ENCODE data around the gene ELFN1.

Gene ELFN1

GRCh38 chr7:1739593-1739992 is 69.5 kb downstream of the ELFN1 start:
- Histone ChIP-seq H3K36me3 (ENCODE audit: insufficient read depth, low read length) (no peaks in the 10 kb centered on the region), H3K27ac (ENCODE audit: low read depth, low read length) (no peak overlapping the region), H3K4me1 (ENCODE audit: control insufficient read depth, insufficient read depth, low read length, unreplicated experiment) (no peaks in the 10 kb centered on the region), H3K79me2 (ENCODE audit: control insufficient read depth, insufficient read depth, low read length, unreplicated experiment) (no peaks in the 10 kb centered on the region), H3K27me3 (ENCODE audit: insufficient read depth, low read length) (peaks cover 10% of the 10 kb centered on the region), H3K4me3 (ENCODE audit: low read depth, low read length) (no peak overlapping the region), H2AFZ (ENCODE audit: low read length, unreplicated experiment) (no peak overlapping the region)

- peaks cover 10% of the 10 kb centered on the region for H3K27me3 ChIP-seq (ENCODE audit: insufficient read depth, low read length)
- no peak overlapping the region for H3K4me3 ChIP-seq (ENCODE audit: low read depth, low read length)
- no peak overlapping the region for H3K27ac ChIP-seq (ENCODE audit: low read depth, low read length)
- no peak overlapping the region for H2AFZ ChIP-seq (ENCODE audit: low read length, unreplicated experiment)
- H3K36me3 ChIP-seq (ENCODE audit: insufficient read depth, low read length), result no peaks in the 10 kb centered on the region
- H3K79me2 ChIP-seq (ENCODE audit: control insufficient read depth, insufficient read depth, low read length, unreplicated experiment), result no peaks in the 10 kb centered on the region
- H3K4me1 ChIP-seq (ENCODE audit: control insufficient read depth, insufficient read depth, low read length, unreplicated experiment), result no peaks in the 10 kb centered on the region
Measured at GRCh38 chr7:1740214-1740613, 70.1 kb downstream of the ELFN1 start.

- H3K4me3 ChIP-seq (ENCODE audit: low read depth, low read length), result no peak overlapping the region
- H2AFZ ChIP-seq (ENCODE audit: low read length, unreplicated experiment), result no peak overlapping the region
- no peaks in the 10 kb centered on the region for H3K36me3 ChIP-seq (ENCODE audit: insufficient read depth, low read length)
- no peak overlapping the region for H3K27ac ChIP-seq (ENCODE audit: low read depth, low read length)
- H3K79me2 ChIP-seq (ENCODE audit: control insufficient read depth, insufficient read depth, low read length, unreplicated experiment), result no peaks in the 10 kb centered on the region
- no peaks in the 10 kb centered on the region for H3K4me1 ChIP-seq (ENCODE audit: control insufficient read depth, insufficient read depth, low read length, unreplicated experiment)
- peaks cover 5% of the 10 kb centered on the region; the same call in 1 of the 2 replicates for H3K27me3 ChIP-seq (ENCODE audit: insufficient read depth, low read length)
Measured at GRCh38 chr7:1741246-1741645, 71.2 kb downstream of the ELFN1 start.

- no peaks in the 10 kb centered on the region for H3K79me2 ChIP-seq (ENCODE audit: control insufficient read depth, insufficient read depth, low read length, unreplicated experiment)
- H2AFZ ChIP-seq (ENCODE audit: low read length, unreplicated experiment), result no peak overlapping the region
- H3K27me3 ChIP-seq (ENCODE audit: insufficient read depth, low read length), result no peaks in the 10 kb centered on the region
- no peak overlapping the region for H3K27ac ChIP-seq (ENCODE audit: low read depth, low read length)
- no peak overlapping the region for H3K4me3 ChIP-seq (ENCODE audit: low read depth, low read length)
- no peaks in the 10 kb centered on the region for H3K4me1 ChIP-seq (ENCODE audit: control insufficient read depth, insufficient read depth, low read length, unreplicated experiment)
- H3K36me3 ChIP-seq (ENCODE audit: insufficient read depth, low read length), result no peaks in the 10 kb centered on the region
Measured at GRCh38 chr7:1741751-1742554, 71.9 kb downstream of the ELFN1 start.

GRCh38 chr7:1742555-1743303 is 72.7 kb downstream of the ELFN1 start:
- Histone ChIP-seq H2AFZ (ENCODE audit: low read length, unreplicated experiment) (no peak overlapping the region), H3K27ac (ENCODE audit: low read depth, low read length) (no peak overlapping the region), H3K79me2 (ENCODE audit: control insufficient read depth, insufficient read depth, low read length, unreplicated experiment) (no peaks in the 10 kb centered on the region), H3K4me3 (ENCODE audit: low read depth, low read length) (no peak overlapping the region), H3K36me3 (ENCODE audit: insufficient read depth, low read length) (no peaks in the 10 kb centered on the region), H3K4me1 (ENCODE audit: control insufficient read depth, insufficient read depth, low read length, unreplicated experiment) (no peaks in the 10 kb centered on the region), H3K27me3 (ENCODE audit: insufficient read depth, low read length) (no peaks in the 10 kb centered on the region)

- Histone ChIP-seq H2AFZ (ENCODE audit: low read length, unreplicated experiment) (no peak overlapping the region), H3K36me3 (ENCODE audit: insufficient read depth, low read length) (no peaks in the 10 kb centered on the region), H3K4me1 (ENCODE audit: control insufficient read depth, insufficient read depth, low read length, unreplicated experiment) (no peaks in the 10 kb centered on the region), H3K79me2 (ENCODE audit: control insufficient read depth, insufficient read depth, low read length, unreplicated experiment) (no peaks in the 10 kb centered on the region), H3K27me3 (ENCODE audit: insufficient read depth, low read length) (0 out of 2 replicates have a peak, but pooled peaks cover 6% of the 10 kb centered on the region), H3K27ac (ENCODE audit: low read depth, low read length) (no peak overlapping the region), H3K4me3 (ENCODE audit: low read depth, low read length) (no peak overlapping the region)
Measured at GRCh38 chr7:1743481-1744230, 73.6 kb downstream of the ELFN1 start.

- no peak overlapping the region for H2AFZ ChIP-seq (ENCODE audit: low read length, unreplicated experiment)
- no peaks in the 10 kb centered on the region for H3K36me3 ChIP-seq (ENCODE audit: insufficient read depth, low read length)
- no peaks in the 10 kb centered on the region for H3K4me1 ChIP-seq (ENCODE audit: control insufficient read depth, insufficient read depth, low read length, unreplicated experiment)
- no peaks in the 10 kb centered on the region for H3K79me2 ChIP-seq (ENCODE audit: control insufficient read depth, insufficient read depth, low read length, unreplicated experiment)
- H3K4me3 ChIP-seq (ENCODE audit: low read depth, low read length), result no peak overlapping the region
- H3K27me3 ChIP-seq (ENCODE audit: insufficient read depth, low read length), result 0 out of 2 replicates have a peak, but pooled peaks cover 6% of the 10 kb centered on the region
- no peak overlapping the region for H3K27ac ChIP-seq (ENCODE audit: low read depth, low read length)
Measured at GRCh38 chr7:1744296-1745017, 74.4 kb downstream of the ELFN1 start.

- Histone ChIP-seq H3K27ac (ENCODE audit: low read depth, low read length) (no peak overlapping the region), H3K27me3 (ENCODE audit: insufficient read depth, low read length) (0 out of 2 replicates have a peak, but pooled peaks cover 6% of the 10 kb centered on the region), H3K36me3 (ENCODE audit: insufficient read depth, low read length) (no peaks in the 10 kb centered on the region), H2AFZ (ENCODE audit: low read length, unreplicated experiment) (no peak overlapping the region), H3K4me1 (ENCODE audit: control insufficient read depth, insufficient read depth, low read length, unreplicated experiment) (no peaks in the 10 kb centered on the region), H3K79me2 (ENCODE audit: control insufficient read depth, insufficient read depth, low read length, unreplicated experiment) (no peaks in the 10 kb centered on the region), H3K4me3 (ENCODE audit: low read depth, low read length) (no peak overlapping the region)
Measured at GRCh38 chr7:1745018-1745532, 75.0 kb downstream of the ELFN1 start.

- Histone ChIP-seq H3K27me3 (ENCODE audit: insufficient read depth, low read length) (0 out of 2 replicates have a peak, but pooled peaks cover 6% of the 10 kb centered on the region), H2AFZ (ENCODE audit: low read length, unreplicated experiment) (no peak overlapping the region), H3K36me3 (ENCODE audit: insufficient read depth, low read length) (no peaks in the 10 kb centered on the region), H3K27ac (ENCODE audit: low read depth, low read length) (no peak overlapping the region), H3K4me1 (ENCODE audit: control insufficient read depth, insufficient read depth, low read length, unreplicated experiment) (no peaks in the 10 kb centered on the region), H3K79me2 (ENCODE audit: control insufficient read depth, insufficient read depth, low read length, unreplicated experiment) (no peaks in the 10 kb centered on the region), H3K4me3 (ENCODE audit: low read depth, low read length) (no peak overlapping the region)
Measured at GRCh38 chr7:1745576-1746490, 75.8 kb downstream of the ELFN1 start.
